GM06990 (cell line): Measurements from ENCODE around the gene NHERF2.

Experiments
- DNase-seq: peaks from one replicate; pipeline ENCODE4 v3.0.0-alpha.2; 2011; ENCODE audit not compliant: insufficient read length; ENCODE audit errors: extremely low read depth
- H3K27me3 ChIP-seq: replicated peaks from 2 replicates; pipeline ENCODE4 v1.6.0; 2011; ENCODE audit warnings: low read length; ENCODE audit not compliant: control insufficient read depth, insufficient read depth
- H3K36me3 ChIP-seq: 2 replicates; pipeline ENCODE4 v1.5.1; 2011; ENCODE audit warnings: low read length; ENCODE audit not compliant: control insufficient read depth, insufficient read depth
- H3K4me3 ChIP-seq: replicated peaks from 2 replicates; pipeline ENCODE4 v1.5.1; 2011; ENCODE audit warnings: low read depth, mild to moderate bottlenecking, control low read depth, low read length
- TF ChIP-seq, protein P1 (sequence below): IDR thresholded peaks from 2 replicates; pipeline ENCODE4 v1.5.1; 2011; ENCODE audit warnings: low read length, control low read depth, mild to moderate bottlenecking, inconsistent platforms; ENCODE audit not compliant: insufficient read depth, poor library complexity, severe bottlenecking

NHERF2 gene

DNA sequence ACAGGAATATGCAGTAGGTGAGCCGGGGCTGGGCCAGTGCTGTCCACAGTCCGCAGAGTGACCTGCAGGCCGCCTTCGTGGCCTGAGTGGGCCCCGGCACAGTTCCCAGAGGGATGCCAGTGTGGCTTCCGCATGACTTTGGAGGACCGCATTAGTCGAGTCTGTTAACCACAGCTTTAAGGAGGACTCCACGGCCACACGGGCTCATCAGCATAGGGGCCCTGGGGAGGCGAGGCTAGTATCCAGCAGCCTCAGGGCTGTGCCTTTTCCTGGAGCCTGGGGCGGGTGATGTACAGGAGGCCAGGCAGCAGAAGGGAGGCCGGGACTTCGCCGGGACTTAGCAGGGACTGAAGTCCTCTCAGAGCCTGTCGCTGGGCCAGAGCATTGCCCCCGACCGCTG, 34.3 kb downstream of the NHERF2 start:
- TF ChIP-seq, protein P1, sequence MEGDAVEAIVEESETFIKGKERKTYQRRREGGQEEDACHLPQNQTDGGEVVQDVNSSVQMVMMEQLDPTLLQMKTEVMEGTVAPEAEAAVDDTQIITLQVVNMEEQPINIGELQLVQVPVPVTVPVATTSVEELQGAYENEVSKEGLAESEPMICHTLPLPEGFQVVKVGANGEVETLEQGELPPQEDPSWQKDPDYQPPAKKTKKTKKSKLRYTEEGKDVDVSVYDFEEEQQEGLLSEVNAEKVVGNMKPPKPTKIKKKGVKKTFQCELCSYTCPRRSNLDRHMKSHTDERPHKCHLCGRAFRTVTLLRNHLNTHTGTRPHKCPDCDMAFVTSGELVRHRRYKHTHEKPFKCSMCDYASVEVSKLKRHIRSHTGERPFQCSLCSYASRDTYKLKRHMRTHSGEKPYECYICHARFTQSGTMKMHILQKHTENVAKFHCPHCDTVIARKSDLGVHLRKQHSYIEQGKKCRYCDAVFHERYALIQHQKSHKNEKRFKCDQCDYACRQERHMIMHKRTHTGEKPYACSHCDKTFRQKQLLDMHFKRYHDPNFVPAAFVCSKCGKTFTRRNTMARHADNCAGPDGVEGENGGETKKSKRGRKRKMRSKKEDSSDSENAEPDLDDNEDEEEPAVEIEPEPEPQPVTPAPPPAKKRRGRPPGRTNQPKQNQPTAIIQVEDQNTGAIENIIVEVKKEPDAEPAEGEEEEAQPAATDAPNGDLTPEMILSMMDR = no peak
- no peak for DNase-seq
- H3K4me3 ChIP-seq = no peak overlapping the region
- no peaks in the 10 kb centered on the region for H3K27me3 ChIP-seq
- peaks cover 26% of the 10 kb centered on the region for H3K36me3 ChIP-seq

DNA sequence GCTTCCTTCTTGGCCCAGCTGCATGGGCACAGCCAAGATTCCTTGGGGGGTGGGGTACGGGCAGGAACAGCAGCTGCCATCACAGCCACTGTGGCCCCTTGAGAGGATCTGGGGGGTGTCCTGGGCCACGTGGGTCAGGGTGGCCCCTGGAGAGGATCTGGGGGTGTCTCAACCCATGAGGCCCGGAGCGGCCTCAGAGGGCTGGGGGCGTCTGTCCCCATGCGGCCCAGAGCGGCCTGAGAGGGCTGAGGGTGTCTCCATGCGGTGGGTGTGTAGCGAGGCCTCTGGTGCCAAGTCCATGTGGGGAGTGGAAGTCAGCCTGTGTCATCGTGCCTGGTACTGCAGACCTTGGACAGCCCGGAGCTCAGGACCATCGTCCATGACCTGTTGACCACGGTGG, 34.8 kb downstream of the NHERF2 start:
- no peak for DNase-seq
- H3K36me3 ChIP-seq = peaks cover 29% of the 10 kb centered on the region
- TF ChIP-seq, protein P1 = no peak
- no peak overlapping the region for H3K4me3 ChIP-seq
- no peaks in the 10 kb centered on the region for H3K27me3 ChIP-seq

DNA sequence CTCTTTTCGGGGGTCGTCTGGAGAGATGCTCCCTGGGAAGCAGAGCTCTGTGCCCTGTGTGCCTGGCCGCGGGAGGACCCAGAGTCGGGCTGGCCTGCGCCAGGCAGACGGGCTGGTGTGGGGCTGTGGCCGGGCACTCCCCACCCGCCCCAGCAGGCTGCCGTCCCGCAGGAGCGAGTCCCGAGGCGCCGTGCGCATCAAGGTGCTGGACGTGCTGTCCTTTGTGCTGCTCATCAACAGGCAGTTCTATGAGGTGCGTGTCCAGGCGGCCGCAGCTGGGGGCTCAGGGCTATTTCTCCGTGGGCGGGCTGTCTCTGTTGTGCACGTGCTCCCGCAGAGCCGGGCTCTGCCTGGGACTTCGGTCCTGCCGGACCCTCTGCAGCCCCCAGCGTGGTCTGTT, 36.1 kb downstream of the NHERF2 start:
- Histone ChIP-seq H3K27me3 (no peaks in the 10 kb centered on the region), H3K36me3 (peaks cover 26% of the 10 kb centered on the region), H3K4me3 (no peak overlapping the region)
- no peak for DNase-seq
- TF ChIP-seq, protein P1 = no peak

DNA sequence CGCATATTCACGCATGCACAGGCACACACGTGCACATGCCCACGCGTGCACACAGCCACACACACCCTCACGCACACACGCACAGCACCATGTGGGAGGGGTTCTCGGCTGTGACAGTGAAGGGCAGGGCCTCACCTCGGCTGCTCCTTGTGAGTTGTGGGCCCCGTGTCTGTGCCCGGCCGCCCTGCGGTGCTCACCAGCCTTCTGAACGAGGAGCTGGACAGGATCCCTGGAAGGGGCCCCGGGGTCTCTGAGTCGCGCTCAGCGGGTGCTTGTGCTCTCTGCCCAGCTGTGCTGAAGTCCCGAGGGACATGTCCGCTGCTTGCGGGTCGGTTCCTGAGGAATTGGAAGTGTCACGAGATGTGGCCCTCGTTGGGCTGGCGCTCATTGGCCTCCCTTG, 37.2 kb downstream of the NHERF2 start:
- TF ChIP-seq, protein P1 = no peak
- H3K4me3 ChIP-seq = no peak overlapping the region
- H3K27me3 ChIP-seq = no peaks in the 10 kb centered on the region
- H3K36me3 ChIP-seq = peaks cover 26% of the 10 kb centered on the region
- DNase-seq = no peak

DNA sequence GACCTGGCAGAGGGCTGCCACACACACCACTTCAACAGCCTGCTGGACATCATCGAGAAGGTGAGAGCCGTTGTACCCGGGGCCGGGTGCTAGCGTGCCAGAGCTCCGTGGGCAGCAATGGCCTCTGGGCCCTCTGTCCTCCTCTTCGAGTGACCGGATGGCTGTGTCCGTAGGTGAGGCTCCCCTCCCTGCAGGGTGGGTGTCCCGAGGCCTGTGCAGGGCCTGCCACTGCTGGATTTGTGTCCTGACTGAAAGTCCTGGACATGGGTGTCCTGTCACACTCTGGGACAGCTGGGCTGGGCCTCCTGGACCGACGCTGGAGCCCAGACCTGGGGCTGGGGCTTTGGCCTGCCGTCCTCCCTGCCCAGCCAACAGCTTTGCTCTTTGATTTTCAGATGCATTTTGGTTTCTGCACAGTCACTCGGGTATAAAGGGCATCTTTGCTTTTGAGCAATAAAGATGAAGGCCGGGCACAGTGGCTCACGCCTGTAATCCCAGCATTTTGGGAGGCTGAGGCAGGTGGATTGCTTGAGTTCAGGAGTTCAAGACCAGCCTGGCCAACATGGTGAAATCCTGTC, 37.8 kb downstream of the NHERF2 start:
- H3K27me3 ChIP-seq = no peaks in the 10 kb centered on the region
- H3K4me3 ChIP-seq = no peak overlapping the region
- TF ChIP-seq, protein P1 = no peak
- DNase-seq = no peak
- peaks cover 26% of the 10 kb centered on the region for H3K36me3 ChIP-seq

DNA sequence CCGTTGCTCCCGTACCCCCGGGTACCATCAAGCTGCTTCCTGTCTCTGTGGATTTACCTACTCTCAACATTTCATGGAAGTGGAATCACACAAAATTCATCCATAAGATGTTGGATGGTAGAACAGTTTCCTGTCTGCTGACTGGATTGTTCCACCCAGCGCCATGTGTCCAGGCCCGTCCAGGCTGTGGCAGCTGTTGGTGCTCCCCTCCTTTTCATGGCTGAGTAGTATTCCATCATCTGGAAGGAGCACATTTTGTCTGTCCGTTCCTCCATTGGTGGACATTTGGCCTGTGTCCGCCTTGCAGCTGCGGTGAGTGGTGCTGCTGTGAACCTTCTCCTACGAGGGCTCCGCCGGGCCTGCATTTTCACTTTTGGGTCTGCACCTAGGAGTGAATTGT, 39.4 kb downstream of the NHERF2 start:
- Histone ChIP-seq H3K27me3 (no peaks in the 10 kb centered on the region), H3K4me3 (no peak overlapping the region), H3K36me3 (peaks cover 28% of the 10 kb centered on the region)
- TF ChIP-seq, protein P1 = no peak
- no peak for DNase-seq
